SU-DHL-6 (cell line): ENCODE data around the gene MRPL42.

ENCODE experiments used
- H2AFZ ChIP-seq: fragments of 200-600 bp; sonication (generic); 2 replicates; pipeline ENCODE4 v1.6.1; 2014; ENCODE audit warnings: low read depth, mild to moderate bottlenecking, moderate library complexity, mixed read lengths, antibody characterized with exemption, low read length; ENCODE audit not compliant: severe bottlenecking
- H3F3A ChIP-seq: fragments of 200-600 bp; shearing (Covaris generic); 2 replicates; pipeline ENCODE4 v1.6.0; 2016; ENCODE audit warnings: antibody characterized with exemption, mild to moderate bottlenecking; ENCODE audit not compliant: insufficient read depth
- H3K27ac ChIP-seq: fragments of 200-600 bp; sonication (generic); 2 replicates; pipeline ENCODE4 v1.5.1; 2016; ENCODE audit warnings: low read depth, mild to moderate bottlenecking, low read length, moderate library complexity, mixed read lengths
- H3K27me3 ChIP-seq: fragments of 200-600 bp; sonication (generic), shearing (Covaris generic); 2 replicates; pipeline ENCODE4 v1.6.0; 2014; ENCODE audit warnings: mild to moderate bottlenecking, low read length
- H3K36me3 ChIP-seq: fragments of 200-600 bp; sonication (generic); 2 replicates; pipeline ENCODE4 v1.6.1; 2014; ENCODE audit warnings: mild to moderate bottlenecking, low read length, mixed read lengths
- H3K4me2 ChIP-seq: fragments of 300-600, 200-600 bp; shearing (Covaris generic), sonication (generic); 2 replicates; pipeline ENCODE4 v1.6.0; 2014; ENCODE audit warnings: low read length, low read depth, mild to moderate bottlenecking; ENCODE audit not compliant: poor library complexity, severe bottlenecking
- H3K4me3 ChIP-seq: fragments of 200-600 bp; sonication (generic); 2 replicates; pipeline ENCODE4 v1.5.1; 2014; ENCODE audit warnings: antibody characterized with exemption, low read length, mild to moderate bottlenecking, mixed read lengths; ENCODE audit not compliant: insufficient read depth, poor library complexity, severe bottlenecking
- H3K79me2 ChIP-seq: fragments of 200-600 bp; sonication (generic); 2 replicates; pipeline ENCODE4 v1.6.1; 2014; ENCODE audit warnings: mild to moderate bottlenecking, low read length, moderate library complexity; ENCODE audit not compliant: insufficient read depth
- H3K9ac ChIP-seq: fragments of 200-600 bp; sonication (generic); 2 replicates; pipeline ENCODE4 v1.7.0; 2014; ENCODE audit warnings: mild to moderate bottlenecking, low read length
- H3K9me2 ChIP-seq: fragments of 200-600 bp; sonication (generic); replicated peaks from 2 replicates; pipeline ENCODE4 v1.6.1; 2014; ENCODE audit warnings: low read length; ENCODE audit not compliant: insufficient read depth
- H3K9me3 ChIP-seq: fragments of 200-600 bp; sonication (generic); 2 replicates; pipeline ENCODE4 v1.6.1; 2014; ENCODE audit warnings: low read length, mixed read lengths; ENCODE audit not compliant: insufficient read depth
- H4K20me1 ChIP-seq: fragments of 200-600 bp; sonication (generic); 2 replicates; pipeline ENCODE4 v1.6.1; 2014; ENCODE audit warnings: low read depth, mild to moderate bottlenecking, antibody characterized with exemption, low read length, moderate library complexity, mixed read lengths
- CTCF ChIP-seq: fragments of 200-600 bp; sonication (generic); IDR thresholded peaks from one replicate; pipeline ENCODE4 v1.5.1; 2017; ENCODE audit warnings: antibody characterized with exemption, mild to moderate bottlenecking, low read length, moderate library complexity; ENCODE audit not compliant: insufficient read depth, poor library complexity, severe bottlenecking
- EZH2phosphoT487 ChIP-seq: fragments of 200-600 bp; sonication (generic), shearing (Covaris generic); conservative IDR thresholded peaks from 2 replicates; pipeline ENCODE4 v1.6.1; 2018; ENCODE audit warnings: mild to moderate bottlenecking, antibody characterized with exemption, low read length, moderate library complexity, mixed read lengths

The MRPL42 gene

DNA sequence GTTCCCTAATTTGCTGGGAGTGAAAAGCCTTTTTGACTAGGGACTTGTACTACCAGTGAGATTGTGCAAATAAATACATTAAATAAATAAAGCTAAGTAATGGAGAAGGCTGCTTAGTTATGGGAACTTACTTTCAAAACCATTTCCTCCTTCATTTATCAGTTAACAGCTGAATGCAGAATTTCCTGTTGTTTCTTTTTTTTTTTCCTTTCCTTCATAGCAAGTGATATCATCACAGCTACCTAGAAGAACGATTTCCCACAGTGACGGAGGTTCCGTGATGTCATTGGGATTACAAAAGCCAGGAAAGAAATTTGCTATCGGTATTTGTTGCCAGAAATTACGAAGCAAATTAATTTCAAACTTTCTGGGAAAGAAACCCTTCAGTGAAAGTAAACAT lies 63.0 kb downstream of the MRPL42 start:
- H3F3A ChIP-seq = no peaks in the 10 kb centered on the region
- H3K4me3 ChIP-seq = no peak overlapping the region
- H3K36me3 ChIP-seq = no peaks in the 10 kb centered on the region
- H4K20me1 ChIP-seq = no peaks in the 10 kb centered on the region
- TF ChIP-seq EZH2phosphoT487 = no peak
- TF ChIP-seq CTCF = no peak
- no peak overlapping the region for H3K9ac ChIP-seq
- H3K27ac ChIP-seq = no peak overlapping the region
- no peaks in the 10 kb centered on the region for H3K9me2 ChIP-seq
- H2AFZ ChIP-seq = no peak overlapping the region
- no peaks in the 10 kb centered on the region for H3K9me3 ChIP-seq
- H3K27me3 ChIP-seq = no peaks in the 10 kb centered on the region
- H3K4me2 ChIP-seq = no peak overlapping the region
- H3K79me2 ChIP-seq = no peaks in the 10 kb centered on the region

- Histone ChIP-seq H3K9ac (no peak overlapping the region), H3F3A (no peaks in the 10 kb centered on the region), H3K4me2 (no peak overlapping the region), H3K9me2 (no peaks in the 10 kb centered on the region), H3K9me3 (no peaks in the 10 kb centered on the region), H3K27ac (no peak overlapping the region), H4K20me1 (no peaks in the 10 kb centered on the region), H3K36me3 (no peaks in the 10 kb centered on the region), H3K79me2 (no peaks in the 10 kb centered on the region), H3K4me3 (no peak overlapping the region), H3K27me3 (no peaks in the 10 kb centered on the region), H2AFZ (no peak overlapping the region)
- TF ChIP-seq EZH2phosphoT487 = no peak
- no peak for TF ChIP-seq CTCF
These were observed 66.0 kb downstream of the MRPL42 start for GRCh38 chr12:93533310-93533709.

GRCh38 chr12:93536111-93536765 lies 68.9 kb downstream of the MRPL42 start:
- Histone ChIP-seq H3K36me3 (no peaks in the 10 kb centered on the region), H3K27ac (no peak overlapping the region), H3K79me2 (no peaks in the 10 kb centered on the region), H3F3A (no peaks in the 10 kb centered on the region), H3K9me3 (no peaks in the 10 kb centered on the region), H3K9me2 (no peaks in the 10 kb centered on the region), H3K27me3 (no peaks in the 10 kb centered on the region), H3K4me3 (no peak overlapping the region), H2AFZ (no peak overlapping the region), H4K20me1 (no peaks in the 10 kb centered on the region), H3K4me2 (no peak overlapping the region), H3K9ac (no peak overlapping the region)
- TF ChIP-seq EZH2phosphoT487 (no peak), CTCF (no peak)
